ENCODE data around the gene PLEKHG4B.

DNA sequence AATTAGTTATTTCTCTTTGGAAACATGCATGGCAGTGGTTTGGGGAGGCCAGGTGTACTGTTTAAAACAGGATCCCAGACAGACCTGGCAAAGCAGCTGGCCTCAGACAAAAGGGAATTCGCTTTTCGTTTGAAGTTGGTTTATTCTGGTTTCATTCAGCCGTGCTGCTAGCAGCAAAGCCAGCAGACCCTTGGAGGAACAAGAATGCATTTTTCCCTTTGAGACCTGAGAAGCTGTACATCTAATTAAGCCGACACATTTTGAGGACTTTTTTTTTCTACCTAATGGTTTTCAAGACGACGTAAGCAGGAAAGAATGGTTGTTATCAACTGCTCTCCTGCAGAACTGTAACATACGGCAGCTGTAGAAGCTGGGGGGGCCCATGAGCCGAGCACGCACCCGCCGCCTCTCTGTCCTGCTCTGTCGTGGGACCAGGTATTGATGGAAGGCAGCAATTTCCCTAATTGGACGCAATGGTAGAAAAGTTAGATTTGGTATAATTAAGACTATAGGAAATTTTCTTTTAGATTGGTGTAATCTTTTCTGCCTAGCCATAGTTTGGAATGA lies 13.6 kb downstream of the PLEKHG4B start:
- TF ChIP-seq, protein P1, sequence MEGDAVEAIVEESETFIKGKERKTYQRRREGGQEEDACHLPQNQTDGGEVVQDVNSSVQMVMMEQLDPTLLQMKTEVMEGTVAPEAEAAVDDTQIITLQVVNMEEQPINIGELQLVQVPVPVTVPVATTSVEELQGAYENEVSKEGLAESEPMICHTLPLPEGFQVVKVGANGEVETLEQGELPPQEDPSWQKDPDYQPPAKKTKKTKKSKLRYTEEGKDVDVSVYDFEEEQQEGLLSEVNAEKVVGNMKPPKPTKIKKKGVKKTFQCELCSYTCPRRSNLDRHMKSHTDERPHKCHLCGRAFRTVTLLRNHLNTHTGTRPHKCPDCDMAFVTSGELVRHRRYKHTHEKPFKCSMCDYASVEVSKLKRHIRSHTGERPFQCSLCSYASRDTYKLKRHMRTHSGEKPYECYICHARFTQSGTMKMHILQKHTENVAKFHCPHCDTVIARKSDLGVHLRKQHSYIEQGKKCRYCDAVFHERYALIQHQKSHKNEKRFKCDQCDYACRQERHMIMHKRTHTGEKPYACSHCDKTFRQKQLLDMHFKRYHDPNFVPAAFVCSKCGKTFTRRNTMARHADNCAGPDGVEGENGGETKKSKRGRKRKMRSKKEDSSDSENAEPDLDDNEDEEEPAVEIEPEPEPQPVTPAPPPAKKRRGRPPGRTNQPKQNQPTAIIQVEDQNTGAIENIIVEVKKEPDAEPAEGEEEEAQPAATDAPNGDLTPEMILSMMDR (conservative IDR thresholded peaks at IDR 0.05; ENCODE audit: low read depth, low read length), result no peak
- TF ChIP-seq EZH2 (IDR thresholded peaks at IDR 0.05; ENCODE audit: borderline replicate concordance, low read depth, low read length, poor library complexity, severe bottlenecking), result no peak

Measured in A673 (cell line).